Ishikawa (cell line): Measurements from ENCODE around the gene TMEM237.

Source experiments
- CEBPB ChIP-seq: IDR thresholded peaks from 2 replicates; pipeline ENCODE4 v1.6.1; 2012
- FOXM1 ChIP-seq: IDR thresholded peaks from 2 replicates; pipeline ENCODE4 v1.6.1; 2012; ENCODE audit warnings: low read depth, borderline replicate concordance
- MAX ChIP-seq: IDR thresholded peaks from 2 replicates; pipeline ENCODE4 v1.6.1; 2012
- RAD21 ChIP-seq: IDR thresholded peaks from 2 replicates; pipeline ENCODE4 v1.6.1; 2012; ENCODE audit warnings: low read depth
- REST ChIP-seq: IDR thresholded peaks from 2 replicates; pipeline ENCODE4 v1.6.1; 2012; ENCODE audit warnings: low read depth, mild to moderate bottlenecking
- TAF1 ChIP-seq: IDR thresholded peaks from 2 replicates; pipeline ENCODE4 v1.6.1; 2012; ENCODE audit warnings: low read depth, mild to moderate bottlenecking
- TCF12 ChIP-seq: IDR thresholded peaks from 2 replicates; pipeline ENCODE4 v1.6.1; 2012; ENCODE audit warnings: low read depth
- TEAD4 ChIP-seq: IDR thresholded peaks from 2 replicates; pipeline ENCODE4 v1.6.1; 2012
- YY1 ChIP-seq: IDR thresholded peaks from 2 replicates; pipeline ENCODE4 v1.6.1; 2012; ENCODE audit warnings: low read depth

GRCh38 chr2:201685156-201685555 is 41.9 kb upstream of the TMEM237 start:
- TF ChIP-seq FOXM1 (no peak), TCF12 (no peak), REST (no peak), TAF1 (no peak), RAD21 (no peak), CEBPB (no peak), MAX (no peak), YY1 (no peak), TEAD4 (no peak)
